LNCaP clone FGC (cell line): ENCODE data around the gene FOS.
A peak's percentile ranks its signal among the peaks of the same experiment; 100 is the strongest.

Experiments used
- DNase-seq: peaks from one replicate; pipeline ENCODE4 v3.0.0-alpha.2; 2011; ENCODE audit warnings: low read depth
- H3K4me3 ChIP-seq: 2 replicates; pipeline ENCODE4 v1.5.1; 2011; ENCODE audit warnings: mild to moderate bottlenecking, low read depth, low read length, control low read depth
- CTCF ChIP-seq: IDR thresholded peaks from 2 replicates; pipeline ENCODE4 v1.5.1; 2012; ENCODE audit warnings: mild to moderate bottlenecking; ENCODE audit not compliant: control insufficient read depth, insufficient read depth; ENCODE audit errors: extremely low read depth

The FOS gene

GRCh38 chr14:75289840-75290388 lies 11.3 kb downstream of the FOS start:
- H3K4me3 ChIP-seq = no peak overlapping the region
- no peak for DNase-seq
- no peak for TF ChIP-seq CTCF

GRCh38 chr14:75290851-75291250 lies 12.2 kb downstream of the FOS start:
- no peak overlapping the region for H3K4me3 ChIP-seq
- DNase-seq = no peak
- no peak for TF ChIP-seq CTCF

GRCh38 chr14:75291331-75291730 lies 12.7 kb downstream of the FOS start:
- TF ChIP-seq CTCF = no peak
- no peak for DNase-seq
- no peak overlapping the region for H3K4me3 ChIP-seq

- TF ChIP-seq CTCF = no peak
- H3K4me3 ChIP-seq = no peak overlapping the region
- no peak for DNase-seq
Observed at GRCh38 chr14:75292101-75292563, 13.5 kb downstream of the FOS start.

GRCh38 chr14:75292886-75293285 lies 14.3 kb downstream of the FOS start:
- H3K4me3 ChIP-seq = no peak overlapping the region
- no peak for TF ChIP-seq CTCF
- no peak for DNase-seq

GRCh38 chr14:75293920-75294648 lies 15.5 kb downstream of the FOS start:
- peak overlapping the region; percentile 52 for H3K4me3 ChIP-seq
- DNase-seq = peak; percentile 95
- TF ChIP-seq CTCF = no peak

GRCh38 chr14:75294649-75295033 lies 16.0 kb downstream of the FOS start:
- DNase-seq = no peak
- no peak for TF ChIP-seq CTCF
- H3K4me3 ChIP-seq = peak overlapping the region; percentile 52
